Naive thymus-derived CD4-positive, alpha-beta T cell (primary cell): ENCODE data around the gene PSD. TPM values are rescaled to one million over a fixed set of nuclear protein-coding genes. Genes with fewer than 3 reads are reported as not detected.

Source experiments
- ATAC-seq: fragments of 150-1000 bp; cut with Tn5 transposase; 2 replicates; pipeline ENCODE4 v1.10.0; 2021; ENCODE audit warnings: mild to moderate bottlenecking, moderate library complexity
- CTCF ChIA-PET: fragments of 350-600 bp; sonication (Branson Sonifier 250); formaldehyde crosslinking; loops from one replicate; lab custom pipeline; 2021; ENCODE audit warnings: antibody characterized with exemption; lab: Charles Lee
- POLR2A ChIA-PET: fragments of 350-600 bp; sonication (Branson Sonifier 250); formaldehyde crosslinking; loops from one replicate; lab custom pipeline; 2021; ENCODE audit warnings: antibody characterized with exemption, inconsistent platforms; lab: Charles Lee
- DNase-seq, 9 donors: peaks; one replicate each; pipeline versions ENCODE4 v3.0.0 to v3.0.0-alpha.2; 2020 to 2022; ENCODE audit warnings: mixed read lengths in 1 of 9
- H3K27ac ChIP-seq: one replicate; pipeline ENCODE4 v1.7.0; 2013; ENCODE audit warnings: mild to moderate bottlenecking, low read depth, low read length, moderate library complexity
- H3K27me3 ChIP-seq, 2 donors: one replicate each; pipeline ENCODE4 v1.7.0; 2013; ENCODE audit warnings: low read length in 2 of 2, mild to moderate bottlenecking in 2 of 2, moderate library complexity in 2 of 2; ENCODE audit not compliant: control insufficient read depth in 2 of 2, insufficient read depth in 2 of 2
- H3K36me3 ChIP-seq, 3 experiments: 1 replicate in 2 of 3; 2 replicates in 1 of 3; pipeline ENCODE4 v1.7.0; 2013; ENCODE audit warnings: low read length in 3 of 3, mild to moderate bottlenecking in 3 of 3, moderate library complexity in 1 of 3; ENCODE audit not compliant: insufficient read depth in 3 of 3, control insufficient read depth in 2 of 3
- H3K4me1 ChIP-seq, 2 donors: one replicate each; pipeline ENCODE4 v1.7.0; 2013; ENCODE audit warnings: low read length in 2 of 2, mild to moderate bottlenecking in 2 of 2, moderate library complexity in 1 of 2; ENCODE audit not compliant: control insufficient read depth in 2 of 2, insufficient read depth in 2 of 2
- H3K4me3 ChIP-seq: 2 replicates; pipeline ENCODE4 v1.7.0; 2013; ENCODE audit warnings: mild to moderate bottlenecking, low read length
- H3K9me3 ChIP-seq, 3 experiments: 1 replicate in 2 of 3; 2 replicates in 1 of 3; pipeline ENCODE4 v1.7.0; 2013; ENCODE audit warnings: low read length in 3 of 3; ENCODE audit not compliant: control insufficient read depth in 2 of 3
- H3K27ac Mint-ChIP-seq, 9 donors: one replicate each; pipeline ENCODE4 v1.8.0; 2020 to 2022; ENCODE audit warnings: mixed read lengths in 9 of 9, mild to moderate bottlenecking in 8 of 9, moderate library complexity in 5 of 9, inconsistent platforms in 2 of 9
- H3K27me3 Mint-ChIP-seq, 5 donors: one replicate each; pipeline ENCODE4 v1.8.0; 2021 to 2022; ENCODE audit warnings: mixed read lengths in 5 of 5, mild to moderate bottlenecking in 1 of 5
- H3K36me3 Mint-ChIP-seq, 5 donors: one replicate each; pipeline ENCODE4 v1.8.0; 2020 to 2022; ENCODE audit warnings: mixed read lengths in 5 of 5, mild to moderate bottlenecking in 3 of 5, inconsistent platforms in 1 of 5
- H3K4me1 Mint-ChIP-seq, 7 donors: one replicate each; pipeline ENCODE4 v1.8.0; 2020 to 2022; ENCODE audit warnings: mixed read lengths in 7 of 7, mild to moderate bottlenecking in 3 of 7, inconsistent platforms in 1 of 7
- H3K4me3 Mint-ChIP-seq, 10 donors: one replicate each; pipeline ENCODE4 v1.8.0; 2020 to 2022; ENCODE audit warnings: mild to moderate bottlenecking in 10 of 10, mixed read lengths in 10 of 10, moderate library complexity in 6 of 10, inconsistent platforms in 2 of 10
- H3K9me3 Mint-ChIP-seq, 11 donors: one replicate each; pipeline ENCODE4 v1.8.0; 2020 to 2022; ENCODE audit warnings: mixed read lengths in 11 of 11, mild to moderate bottlenecking in 4 of 11, inconsistent platforms in 1 of 11, moderate library complexity in 1 of 11
- intact Hi-C, 2 donors: fragments of 100-400 bp; cut with micrococcal nuclease; formaldehyde crosslinking; loops; one replicate each; pipeline ENCODE4 v1.15.1; 2023
- polyA plus RNA-seq, 2 donors: library from polyadenylated mRNA; unstranded; fragments of 300-500 nt; fragmentation: Illumina TruSeq; gene quantifications; one replicate each; pipeline ENCODE4 v1.2.3, GENCODE V29; 2021
- total RNA-seq, 6 experiments: library from RNA in 5 of 6; stranded (reverse) in 5 of 6; gene quantifications; 1 replicate in 5 of 6; 2 replicates in 1 of 6; pipeline ENCODE4 v1.2.3 and lab custom pipeline; 2021 to 2026

PSD gene
- total RNA-seq (10 to 100 TPM in 3 of 5 experiments, 1 to 10 TPM in 2; 3.5 to 16.9 (median 11.2) TPM), polyA plus RNA-seq (1 to 10 TPM; 3.9 to 4.5 TPM), total RNA-seq (lab: John Stamatoyannopoulos, UW) (14.7 reads per million, percentile 44 among the genes with 10 or more reads in this experiment)

GRCh38 chr10:102418622-102419268, at the start of gene PSD:
Gene PSD, minus strand, starts transcription at chr10:102418785. Its CDS starts 1,747 bp downstream, at chr10:102417038.
- Mint-ChIP-seq H3K4me1 (peaks cover 17 to 46% (median 33%) of the 10 kb centered on the region in 7 donors), H3K27me3 (peaks cover 22 to 32% (median 26%) of the 10 kb centered on the region in 5 donors), H3K4me3 (peak within 1 kb of the TSS; percentile 94 to 99 (median 98)), H3K9me3 (peaks cover 0 to 9% (median 0%) of the 10 kb centered on the region in 11 donors), H3K36me3 (no peaks in the 10 kb centered on the region), H3K27ac (peak within 1 kb of the TSS in 7 of 9 donors; percentile 24 to 82 (median 62))
- ATAC-seq, result no peak
- Histone ChIP-seq H3K27ac (no peak within 1 kb of the TSS), H3K27me3 (peaks cover 0 to 4% of the 10 kb centered on the region in 2 donors), H3K9me3 (no peaks in the 10 kb centered on the region), H3K36me3 (peaks cover 0 to 7% (median 0%) of the 10 kb centered on the region in 3 experiments), H3K4me3 (peak within 1 kb of the TSS; percentile 93), H3K4me1 (peaks cover 26 to 33% of the 10 kb centered on the region in 2 donors)
- CTCF ChIA-PET, result no interaction called here
- POLR2A ChIA-PET, result no interaction called here
- intact Hi-C loops, result no loop called here
- DNase-seq, result peak in 1 of 9 donors; percentile 23

- peaks cover 6 to 18% (median 12%) of the 10 kb centered on the region in 7 donors for H3K4me1 Mint-ChIP-seq
- peak; percentile 61 for ATAC-seq
- CTCF ChIA-PET, result interaction anchor here (0.9 to 1.5 kb wide), 2 partner anchors 11 to 74 kb away, joined by 4 read pairs; no protein-coding TSS in a partner anchor
- no peaks in the 10 kb centered on the region for H3K9me3 ChIP-seq
- no peak for DNase-seq
- no peak overlapping the region for H3K4me3 Mint-ChIP-seq
- H3K4me3 ChIP-seq, result no peak overlapping the region
- POLR2A ChIA-PET, result interaction anchor here (1.1 kb wide), 1 partner anchor 75 kb away, joined by 3 read pairs; no protein-coding TSS in a partner anchor
- H3K4me1 ChIP-seq, result peaks cover 2 to 7% of the 10 kb centered on the region in 2 donors
- intact Hi-C loops, result no loop called here
- H3K27ac ChIP-seq, result no peak overlapping the region
- peaks cover 0 to 2% (median 0%) of the 10 kb centered on the region in 5 donors for H3K27me3 Mint-ChIP-seq
- peaks cover 0 to 13% (median 0%) of the 10 kb centered on the region in 3 experiments for H3K36me3 ChIP-seq
- H3K36me3 Mint-ChIP-seq, result peaks cover 0 to 10% (median 5%) of the 10 kb centered on the region in 5 donors
- H3K27ac Mint-ChIP-seq, result no peak overlapping the region
- H3K9me3 Mint-ChIP-seq, result no peaks in the 10 kb centered on the region
- no peaks in the 10 kb centered on the region for H3K27me3 ChIP-seq
Observed at GRCh38 chr10:102467971-102468438, 49.4 kb upstream of the PSD start.

GRCh38 chr10:102467318-102467717, 48.7 kb upstream of the PSD start:
- H3K27ac ChIP-seq, result no peak overlapping the region
- DNase-seq, result no peak
- no peaks in the 10 kb centered on the region for H3K27me3 ChIP-seq
- H3K4me1 ChIP-seq, result no peaks in the 10 kb centered on the region
- Mint-ChIP-seq H3K36me3 (peaks cover 0 to 10% (median 5%) of the 10 kb centered on the region in 5 donors), H3K27me3 (peaks cover 0 to 2% (median 0%) of the 10 kb centered on the region in 5 donors), H3K4me1 (peaks cover 6 to 24% (median 14%) of the 10 kb centered on the region in 7 donors), H3K9me3 (no peaks in the 10 kb centered on the region), H3K27ac (peak overlapping the region in 1 of 9 donors; percentile 12), H3K4me3 (no peak overlapping the region)
- H3K4me3 ChIP-seq, result no peak overlapping the region
- no peak for ATAC-seq
- H3K36me3 ChIP-seq, result peaks cover 0 to 13% (median 0%) of the 10 kb centered on the region in 3 experiments
- intact Hi-C loops, result no loop called here
- no peaks in the 10 kb centered on the region for H3K9me3 ChIP-seq
- ChIA-PET POLR2A (no interaction called here), CTCF (interaction anchor here (1.1 to 1.5 kb wide), 2 partner anchors 12 to 74 kb away, joined by 3 to 4 read pairs; no protein-coding TSS in a partner anchor)

- no peaks in the 10 kb centered on the region for H3K9me3 Mint-ChIP-seq
- H3K4me1 ChIP-seq, result peaks cover 9 to 14% of the 10 kb centered on the region in 2 donors
- peaks cover 21 to 41% (median 30%) of the 10 kb centered on the region in 7 donors for H3K4me1 Mint-ChIP-seq
- ChIA-PET POLR2A (interaction anchor here (1.0 to 1.3 kb wide), 3 partner anchors 14 to 62 kb away, joined by 3 to 4 read pairs (median 4); partner anchors contain the start of gene C10orf95), CTCF (interaction anchor here (0.9 to 1.1 kb wide), 3 partner anchors 13 to 218 kb away, joined by 3 to 4 read pairs (median 3); no protein-coding TSS in a partner anchor)
- DNase-seq, result no peak
- intact Hi-C loops, result no loop called here
- H3K4me3 Mint-ChIP-seq, result no peak overlapping the region
- no peak for ATAC-seq
- peaks cover 0 to 10% (median 0%) of the 10 kb centered on the region in 3 experiments for H3K36me3 ChIP-seq
- no peak overlapping the region for H3K27ac ChIP-seq
- peaks cover 0 to 2% (median 0%) of the 10 kb centered on the region in 5 donors for H3K27me3 Mint-ChIP-seq
- H3K27ac Mint-ChIP-seq, result no peak overlapping the region
- no peaks in the 10 kb centered on the region for H3K27me3 ChIP-seq
- H3K36me3 Mint-ChIP-seq, result peaks cover 0 to 10% (median 5%) of the 10 kb centered on the region in 5 donors
- no peaks in the 10 kb centered on the region for H3K9me3 ChIP-seq
- no peak overlapping the region for H3K4me3 ChIP-seq
Observed at GRCh38 chr10:102465466-102465865, 46.9 kb upstream of the PSD start.

- ATAC-seq (no peak), DNase-seq (no peak)
- Histone ChIP-seq H3K36me3 (peaks cover 0 to 4% (median 0%) of the 10 kb centered on the region in 3 experiments), H3K9me3 (no peaks in the 10 kb centered on the region), H3K4me3 (no peak overlapping the region), H3K27ac (no peak overlapping the region), H3K4me1 (peaks cover 9 to 14% of the 10 kb centered on the region in 2 donors), H3K27me3 (no peaks in the 10 kb centered on the region)
- ChIA-PET POLR2A (interaction anchor here (0.6 to 1.2 kb wide), 2 partner anchors 14 to 29 kb away, joined by 3 read pairs; no protein-coding TSS in a partner anchor), CTCF (interaction anchor here (0.7 kb wide), 2 partner anchors 15 to 117 kb away, joined by 3 read pairs; no protein-coding TSS in a partner anchor)
- Mint-ChIP-seq H3K36me3 (peaks cover 0 to 6% (median 3%) of the 10 kb centered on the region in 5 donors), H3K27me3 (peaks cover 0 to 2% (median 0%) of the 10 kb centered on the region in 5 donors), H3K9me3 (no peaks in the 10 kb centered on the region), H3K4me1 (peaks cover 20 to 39% (median 34%) of the 10 kb centered on the region in 7 donors), H3K27ac (no peak overlapping the region), H3K4me3 (peak overlapping the region in 1 of 10 donors; percentile 7)
- intact Hi-C loops, result loop anchor here in 1 of 2 donors (5.0 kb wide), 2 partner anchors 312 to 332 kb away; partner anchors contain the start of genes NOLC1 and PPRC1
Observed at GRCh38 chr10:102463983-102464382, 45.4 kb upstream of the PSD start.

- H3K27me3 ChIP-seq, result no peaks in the 10 kb centered on the region
- no peak for ATAC-seq
- no peaks in the 10 kb centered on the region for H3K9me3 ChIP-seq
- peaks cover 0 to 2% (median 0%) of the 10 kb centered on the region in 5 donors for H3K27me3 Mint-ChIP-seq
- ChIA-PET POLR2A (interaction anchor here (0.6 to 5.5 kb wide), 5 partner anchors 9 to 342 kb away, joined by 3 to 73 read pairs (median 3); partner anchors contain the start of gene C10orf95), CTCF (interaction anchor here (2.3 kb wide), 1 partner anchor 41 kb away, joined by 11 read pairs; the partner anchor contains the start of gene FBXL15)
- no peak for DNase-seq
- H3K4me1 ChIP-seq, result peaks cover 9 to 14% of the 10 kb centered on the region in 2 donors
- H3K4me3 ChIP-seq, result no peak overlapping the region
- H3K27ac ChIP-seq, result no peak overlapping the region
- peak overlapping the region in 1 of 9 donors; percentile 8 for H3K27ac Mint-ChIP-seq
- H3K4me1 Mint-ChIP-seq, result peaks cover 19 to 38% (median 34%) of the 10 kb centered on the region in 7 donors
- peak overlapping the region; percentile 64 to 96 (median 89) for H3K4me3 Mint-ChIP-seq
- H3K36me3 ChIP-seq, result no peaks in the 10 kb centered on the region
- H3K36me3 Mint-ChIP-seq, result peaks cover 0 to 4% (median 0%) of the 10 kb centered on the region in 5 donors
- intact Hi-C loops, result loop anchor here in 1 of 2 donors (5.0 kb wide), 2 partner anchors 310 to 330 kb away; partner anchors contain the start of genes NOLC1 and PPRC1
- no peaks in the 10 kb centered on the region for H3K9me3 Mint-ChIP-seq
Observed at GRCh38 chr10:102462512-102463054, 44.0 kb upstream of the PSD start.
